Endodermal cell (in vitro differentiated cells): ENCODE measurements around the gene KRT10. TPM values are rescaled to one million over a fixed set of nuclear protein-coding genes. Genes with fewer than 3 reads are reported as not detected.

ENCODE experiments used
- DNase-seq: peaks from one replicate; pipeline ENCODE4 v3.0.0-alpha.2; 2017
- H3K27ac ChIP-seq: 2 replicates; pipeline ENCODE4 v1.5.1; 2013; ENCODE audit warnings: mild to moderate bottlenecking, low read depth, low read length, moderate library complexity
- H3K27me3 ChIP-seq: 2 replicates; pipeline ENCODE4 v1.6.1; 2013; ENCODE audit warnings: mild to moderate bottlenecking, low read length, moderate library complexity; ENCODE audit not compliant: insufficient read depth, control insufficient read depth, poor library complexity, severe bottlenecking
- H3K36me3 ChIP-seq: 2 replicates; pipeline ENCODE4 v1.7.0; 2013; ENCODE audit warnings: mild to moderate bottlenecking, low read length, moderate library complexity; ENCODE audit not compliant: control insufficient read depth, insufficient read depth
- H3K4me1 ChIP-seq: one replicate; pipeline ENCODE4 v1.7.0; 2013; ENCODE audit warnings: low read length; ENCODE audit not compliant: control insufficient read depth, insufficient read depth
- H3K4me3 ChIP-seq: 2 replicates; pipeline ENCODE4 v1.5.1; 2013; ENCODE audit warnings: mild to moderate bottlenecking, low read length, moderate library complexity
- H3K9ac ChIP-seq: 2 replicates; pipeline ENCODE4 v1.6.1; 2013; ENCODE audit warnings: mild to moderate bottlenecking, low read length, moderate library complexity; ENCODE audit not compliant: poor library complexity, severe bottlenecking; ENCODE audit errors: extremely low read depth
- H3K9me3 ChIP-seq: 2 replicates; pipeline ENCODE4 v1.6.1; 2013; ENCODE audit warnings: mild to moderate bottlenecking, low read length, moderate library complexity; ENCODE audit not compliant: control insufficient read depth
- H3K27ac Mint-ChIP-seq: 2 replicates; pipeline ENCODE4 v1.8.0; 2020; ENCODE audit warnings: mixed read lengths
- H3K27me3 Mint-ChIP-seq: 2 replicates; pipeline ENCODE4 v1.8.0; 2021; ENCODE audit warnings: mild to moderate bottlenecking, mixed read lengths; ENCODE audit not compliant: insufficient read depth
- H3K36me3 Mint-ChIP-seq: 2 replicates; pipeline ENCODE4 v1.8.0; 2020; ENCODE audit warnings: low read depth, mixed read lengths
- H3K4me1 Mint-ChIP-seq: 2 replicates; pipeline ENCODE4 v1.8.0; 2020; ENCODE audit warnings: mixed read lengths
- H3K4me3 Mint-ChIP-seq: 2 replicates; pipeline ENCODE4 v1.8.0; 2020; ENCODE audit warnings: mild to moderate bottlenecking, moderate library complexity, mixed read lengths
- H3K9me3 Mint-ChIP-seq: 2 replicates; pipeline ENCODE4 v1.8.0; 2020; ENCODE audit warnings: mild to moderate bottlenecking, mixed read lengths
- WGBS, 2 experiments: methylation state at CpG; one replicate each; pipeline versions ENCODE4 v1.1.5 to v1.1.7; 2013; ENCODE audit warnings: missing lambda C conversion rate in 2 of 2, mixed read lengths in 1 of 2; ENCODE audit not compliant: insufficient coverage in 1 of 2, insufficient read length in 1 of 2; 5-methylcytosine and 5-hydroxymethylcytosine counted together
- total RNA-seq, 2 donors: library from RNA; stranded (reverse); fragmentation: NEBNext Ultra II Directional in 1 of 2; extraction: Animal tissue kit (Norgen Biotek cat#: 25700) in 1 of 2; gene quantifications; 2 replicates in 1 of 2; 3 replicates in 1 of 2; pipeline ENCODE4 v1.2.1, GENCODE V29; 2021
- TF ChIP-seq, protein P1 (sequence below): fragments of 200-600 bp; sonication (generic); conservative IDR thresholded peaks from 2 replicates; pipeline ENCODE4 v1.5.0; 2021; ENCODE audit warnings: antibody characterized with exemption, mild to moderate bottlenecking

KRT10 gene
- total RNA-seq, 2 donors from 2014 or later: 22.3 to 46.8 TPM

DNA sequence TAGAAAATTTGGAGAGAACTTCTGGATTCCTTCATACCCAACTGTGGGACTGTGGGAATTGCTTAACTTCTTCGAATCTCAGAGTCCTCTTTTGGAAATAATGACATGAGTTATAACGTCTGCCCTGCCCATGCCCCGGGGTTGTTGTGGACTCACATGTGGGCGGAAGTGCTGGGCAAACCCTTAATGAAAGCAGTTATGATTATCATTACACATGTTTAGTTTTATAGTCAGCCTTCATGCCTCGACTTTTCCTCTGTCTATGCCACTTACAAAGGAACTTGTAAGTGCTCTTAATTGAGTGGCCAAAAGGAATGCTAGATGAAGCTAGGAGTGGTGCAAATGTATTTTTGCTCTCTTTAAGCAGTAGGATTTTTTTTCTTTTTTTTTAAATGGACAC is 44.0 kb downstream of the KRT10 start:
- H3K4me1 ChIP-seq: no peaks in the 10 kb centered on the region
- no peak overlapping the region for H3K27ac ChIP-seq
- peaks cover 38% of the 10 kb centered on the region for H3K27me3 Mint-ChIP-seq
- H3K4me3 Mint-ChIP-seq: no peak overlapping the region
- no peak overlapping the region for H3K27ac Mint-ChIP-seq
- 92 to 93% methylated on average over 5 of the region's 5 CpGs for WGBS, 2 experiments
- H3K9ac ChIP-seq: no peak overlapping the region
- no peaks in the 10 kb centered on the region for H3K4me1 Mint-ChIP-seq
- no peak overlapping the region for H3K4me3 ChIP-seq
- H3K36me3 Mint-ChIP-seq: no peaks in the 10 kb centered on the region
- H3K9me3 ChIP-seq: no peaks in the 10 kb centered on the region
- DNase-seq: no peak
- peaks cover 8% of the 10 kb centered on the region for H3K27me3 ChIP-seq
- H3K9me3 Mint-ChIP-seq: peaks cover 4% of the 10 kb centered on the region
- H3K36me3 ChIP-seq: no peaks in the 10 kb centered on the region
- TF ChIP-seq, protein P1, sequence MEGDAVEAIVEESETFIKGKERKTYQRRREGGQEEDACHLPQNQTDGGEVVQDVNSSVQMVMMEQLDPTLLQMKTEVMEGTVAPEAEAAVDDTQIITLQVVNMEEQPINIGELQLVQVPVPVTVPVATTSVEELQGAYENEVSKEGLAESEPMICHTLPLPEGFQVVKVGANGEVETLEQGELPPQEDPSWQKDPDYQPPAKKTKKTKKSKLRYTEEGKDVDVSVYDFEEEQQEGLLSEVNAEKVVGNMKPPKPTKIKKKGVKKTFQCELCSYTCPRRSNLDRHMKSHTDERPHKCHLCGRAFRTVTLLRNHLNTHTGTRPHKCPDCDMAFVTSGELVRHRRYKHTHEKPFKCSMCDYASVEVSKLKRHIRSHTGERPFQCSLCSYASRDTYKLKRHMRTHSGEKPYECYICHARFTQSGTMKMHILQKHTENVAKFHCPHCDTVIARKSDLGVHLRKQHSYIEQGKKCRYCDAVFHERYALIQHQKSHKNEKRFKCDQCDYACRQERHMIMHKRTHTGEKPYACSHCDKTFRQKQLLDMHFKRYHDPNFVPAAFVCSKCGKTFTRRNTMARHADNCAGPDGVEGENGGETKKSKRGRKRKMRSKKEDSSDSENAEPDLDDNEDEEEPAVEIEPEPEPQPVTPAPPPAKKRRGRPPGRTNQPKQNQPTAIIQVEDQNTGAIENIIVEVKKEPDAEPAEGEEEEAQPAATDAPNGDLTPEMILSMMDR: no peak

DNA sequence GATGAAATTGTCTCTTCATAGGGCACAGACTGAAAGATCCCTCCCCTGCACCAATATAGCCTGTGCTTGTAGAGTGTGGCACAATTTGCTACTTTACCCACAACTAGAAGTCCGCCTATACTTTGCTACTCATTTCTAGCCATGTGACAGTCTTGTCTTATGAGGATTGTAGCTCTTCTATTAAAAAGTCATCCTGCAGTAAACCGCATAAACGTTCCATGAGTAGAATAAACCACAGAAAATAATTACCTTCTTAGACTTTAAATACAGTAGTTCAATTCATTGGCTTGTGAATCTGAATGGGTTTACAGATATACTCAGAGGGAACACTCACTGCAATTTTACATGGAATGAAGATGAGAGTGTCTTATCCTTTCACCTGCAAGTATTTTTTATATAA is 44.4 kb downstream of the KRT10 start:
- H3K4me1 Mint-ChIP-seq: no peaks in the 10 kb centered on the region
- no peak overlapping the region for H3K4me3 Mint-ChIP-seq
- Histone ChIP-seq H3K27ac (no peak overlapping the region), H3K9me3 (no peaks in the 10 kb centered on the region), H3K9ac (no peak overlapping the region), H3K36me3 (no peaks in the 10 kb centered on the region), H3K4me3 (no peak overlapping the region), H3K27me3 (peaks cover 8% of the 10 kb centered on the region), H3K4me1 (no peaks in the 10 kb centered on the region)
- no peak for DNase-seq
- H3K36me3 Mint-ChIP-seq: no peaks in the 10 kb centered on the region
- peaks cover 4% of the 10 kb centered on the region for H3K9me3 Mint-ChIP-seq
- peaks cover 38% of the 10 kb centered on the region for H3K27me3 Mint-ChIP-seq
- TF ChIP-seq, protein P1: no peak
- no peak overlapping the region for H3K27ac Mint-ChIP-seq
- WGBS, 2 experiments: 91 to 100% methylated on average over 1 to 3 of the region's 3 CpGs

DNA sequence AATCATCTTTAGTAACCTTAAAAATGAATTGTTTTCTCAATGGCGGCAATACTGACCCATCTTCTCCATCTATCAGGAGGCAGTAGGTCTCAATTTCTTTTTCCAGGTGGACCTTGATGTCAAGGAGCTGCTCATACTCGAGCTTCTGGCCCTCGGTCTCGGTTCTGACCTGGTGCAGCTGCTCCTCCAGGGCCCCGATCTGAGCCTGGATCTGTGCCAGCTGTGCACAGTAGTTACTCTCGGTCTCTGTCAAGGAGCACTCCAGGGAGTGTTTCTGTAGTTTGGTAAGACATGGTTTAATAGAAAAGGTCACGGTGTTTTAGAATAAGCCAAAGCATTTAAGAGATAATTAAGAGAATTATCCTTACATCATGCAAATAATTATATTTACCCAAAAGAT is 45.0 kb downstream of the KRT10 start:
- Histone ChIP-seq H3K27ac (no peak overlapping the region), H3K9me3 (no peaks in the 10 kb centered on the region), H3K9ac (no peak overlapping the region), H3K27me3 (peaks cover 8% of the 10 kb centered on the region), H3K36me3 (no peaks in the 10 kb centered on the region), H3K4me1 (no peaks in the 10 kb centered on the region), H3K4me3 (no peak overlapping the region)
- no peak for DNase-seq
- Mint-ChIP-seq H3K27ac (no peak overlapping the region), H3K9me3 (peaks cover 4% of the 10 kb centered on the region), H3K27me3 (peaks cover 38% of the 10 kb centered on the region), H3K4me1 (no peaks in the 10 kb centered on the region), H3K36me3 (no peaks in the 10 kb centered on the region), H3K4me3 (no peak overlapping the region)
- WGBS, 2 experiments: 82 to 94% methylated on average over 3 to 7 of the region's 7 CpGs
- TF ChIP-seq, protein P1: no peak
